K562 (cell line): ENCODE results near the gene LCNL1.

Experiments used
- ARHGAP35 ChIP-seq: fragments of 450-650 bp; IDR thresholded peaks from 2 replicates; pipeline ENCODE4 v1.6.1; 2018; ENCODE audit not compliant: partially characterized antibody
- ATF1 ChIP-seq, 2 experiments: fragments of 450-650 bp in 1 of 2; IDR thresholded peaks; 2 replicates each; pipeline ENCODE4 v1.6.1; 2016; ENCODE audit warnings: missing compliant biosample characterization in 1 of 2, missing genetic modification characterization in 1 of 2
- FOXM1 ChIP-seq, 2 experiments: fragments of 450-650 bp in 1 of 2; sonication (generic) in 1 of 2; formaldehyde crosslinking in 1 of 2; IDR thresholded peaks; 2 replicates each; pipeline versions ENCODE4 v1.6.1 to v1.9.0; 2017 to 2022; ENCODE audit warnings: low read depth in 2 of 2, mild to moderate bottlenecking in 2 of 2, missing genetic modification reagents in 1 of 2, moderate library complexity in 1 of 2
- KAT7 ChIP-seq: sonication (generic); formaldehyde crosslinking; IDR thresholded peaks from 2 replicates; pipeline ENCODE4 v1.8.0; 2022; ENCODE audit warnings: missing genetic modification reagents, mild to moderate bottlenecking, borderline replicate concordance
- ZNF280B ChIP-seq: fragments of 250-450 bp; sonication (Bioruptor Pico); IDR thresholded peaks from 2 replicates; pipeline ENCODE4 v1.5.1; 2021; ENCODE audit warnings: mild to moderate bottlenecking
- TF ChIP-seq, protein P1 (sequence below): sonication (generic); formaldehyde crosslinking; IDR thresholded peaks from 2 replicates; pipeline ENCODE4 v1.5.0; 2020; ENCODE audit warnings: missing genetic modification reagents
- TF ChIP-seq, protein P2 (sequence below): sonication (generic); formaldehyde crosslinking; IDR thresholded peaks from 2 replicates; pipeline ENCODE4 v1.8.0; 2023; ENCODE audit warnings: mild to moderate bottlenecking, missing genetic modification reagents
- TF ChIP-seq, protein P3 (sequence below), 3 experiments: IDR thresholded peaks in 2 of 3; conservative IDR thresholded peaks in 1 of 3; 2 replicates each; pipeline ENCODE4 v1.5.1; 2011 to 2012; ENCODE audit warnings: low read length in 3 of 3, mild to moderate bottlenecking in 3 of 3, control low read depth in 2 of 3, improper control_type of control experiment in 1 of 3, inconsistent platforms in 1 of 3, low read depth in 1 of 3, mixed read lengths in 1 of 3, moderate library complexity in 1 of 3; ENCODE audit not compliant: insufficient read depth in 2 of 3

- TF ChIP-seq, protein P1, sequence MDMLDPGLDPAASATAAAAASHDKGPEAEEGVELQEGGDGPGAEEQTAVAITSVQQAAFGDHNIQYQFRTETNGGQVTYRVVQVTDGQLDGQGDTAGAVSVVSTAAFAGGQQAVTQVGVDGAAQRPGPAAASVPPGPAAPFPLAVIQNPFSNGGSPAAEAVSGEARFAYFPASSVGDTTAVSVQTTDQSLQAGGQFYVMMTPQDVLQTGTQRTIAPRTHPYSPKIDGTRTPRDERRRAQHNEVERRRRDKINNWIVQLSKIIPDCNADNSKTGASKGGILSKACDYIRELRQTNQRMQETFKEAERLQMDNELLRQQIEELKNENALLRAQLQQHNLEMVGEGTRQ (CRISPR knock-in tag), result no peak
- TF ChIP-seq ARHGAP35 (no peak), FOXM1 (IDR thresholded peaks at IDR 0.05; ENCODE audit: low read depth) (no peak), FOXM1 (CRISPR knock-in tag; IDR thresholded peaks at IDR 0.05; ENCODE audit: low read depth) (no peak), ATF1 (CRISPR knock-in tag; IDR thresholded peaks at IDR 0.05) (no peak), ATF1 (tag; IDR thresholded peaks at IDR 0.05) (no peak), ZNF280B (CRISPR knock-in tag) (no peak), KAT7 (CRISPR knock-in tag) (no peak)
- TF ChIP-seq, protein P2, sequence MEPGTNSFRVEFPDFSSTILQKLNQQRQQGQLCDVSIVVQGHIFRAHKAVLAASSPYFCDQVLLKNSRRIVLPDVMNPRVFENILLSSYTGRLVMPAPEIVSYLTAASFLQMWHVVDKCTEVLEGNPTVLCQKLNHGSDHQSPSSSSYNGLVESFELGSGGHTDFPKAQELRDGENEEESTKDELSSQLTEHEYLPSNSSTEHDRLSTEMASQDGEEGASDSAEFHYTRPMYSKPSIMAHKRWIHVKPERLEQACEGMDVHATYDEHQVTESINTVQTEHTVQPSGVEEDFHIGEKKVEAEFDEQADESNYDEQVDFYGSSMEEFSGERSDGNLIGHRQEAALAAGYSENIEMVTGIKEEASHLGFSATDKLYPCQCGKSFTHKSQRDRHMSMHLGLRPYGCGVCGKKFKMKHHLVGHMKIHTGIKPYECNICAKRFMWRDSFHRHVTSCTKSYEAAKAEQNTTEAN (CRISPR knock-in tag), result no peak
- TF ChIP-seq, protein P3, sequence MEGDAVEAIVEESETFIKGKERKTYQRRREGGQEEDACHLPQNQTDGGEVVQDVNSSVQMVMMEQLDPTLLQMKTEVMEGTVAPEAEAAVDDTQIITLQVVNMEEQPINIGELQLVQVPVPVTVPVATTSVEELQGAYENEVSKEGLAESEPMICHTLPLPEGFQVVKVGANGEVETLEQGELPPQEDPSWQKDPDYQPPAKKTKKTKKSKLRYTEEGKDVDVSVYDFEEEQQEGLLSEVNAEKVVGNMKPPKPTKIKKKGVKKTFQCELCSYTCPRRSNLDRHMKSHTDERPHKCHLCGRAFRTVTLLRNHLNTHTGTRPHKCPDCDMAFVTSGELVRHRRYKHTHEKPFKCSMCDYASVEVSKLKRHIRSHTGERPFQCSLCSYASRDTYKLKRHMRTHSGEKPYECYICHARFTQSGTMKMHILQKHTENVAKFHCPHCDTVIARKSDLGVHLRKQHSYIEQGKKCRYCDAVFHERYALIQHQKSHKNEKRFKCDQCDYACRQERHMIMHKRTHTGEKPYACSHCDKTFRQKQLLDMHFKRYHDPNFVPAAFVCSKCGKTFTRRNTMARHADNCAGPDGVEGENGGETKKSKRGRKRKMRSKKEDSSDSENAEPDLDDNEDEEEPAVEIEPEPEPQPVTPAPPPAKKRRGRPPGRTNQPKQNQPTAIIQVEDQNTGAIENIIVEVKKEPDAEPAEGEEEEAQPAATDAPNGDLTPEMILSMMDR (IDR thresholded peaks at IDR 0.05 in 2 of 3, conservative IDR thresholded peaks at IDR 0.05 in 1 of 3; ENCODE audit: insufficient read depth in 2 of 3, low read depth in 1 of 3, low read length in 3 of 3), result no peak
Observed at GRCh38 chr9:136962701-136963248, 20.0 kb upstream of the LCNL1 start.
